A673 (cell line): ENCODE results near the gene PPP4R2. TPM values are rescaled to one million over a fixed set of nuclear protein-coding genes. Genes with fewer than 3 reads are reported as not detected.

ENCODE experiments used
- BruUV-seq: library from RNA; stranded (reverse); fragments of 400-500 nt; replicated peaks from 2 replicates; lab custom pipeline; 2021; lab: Mats Ljungman, UMichigan
- CTCF ChIA-PET: fragments of 300-600 bp; sonication (Branson Sonifier 250); formaldehyde crosslinking; loops from one replicate; lab custom pipeline; 2022; ENCODE audit warnings: antibody characterized with exemption; lab: Charles Lee
- POLR2A ChIA-PET: fragments of 300-600 bp; sonication (Branson Sonifier 250); formaldehyde crosslinking; loops from one replicate; lab custom pipeline; 2022; ENCODE audit warnings: antibody characterized with exemption; ENCODE audit not compliant: low non-redundant PET; lab: Charles Lee
- DNase-seq: peaks from one replicate; pipeline ENCODE4 v3.0.0-alpha.2; 2015; ENCODE audit warnings: low spot score
- H3K27ac ChIP-seq: fragments of 200-600 bp; sonication (generic); 2 replicates; pipeline ENCODE4 v1.5.1; 2016; ENCODE audit warnings: mixed run types, low read depth, mild to moderate bottlenecking, mixed read lengths, antibody characterized with exemption, low read length; ENCODE audit not compliant: poor library complexity, severe bottlenecking
- H3K27me3 ChIP-seq: fragments of 200-600 bp; sonication (generic); replicated peaks from 2 replicates; pipeline ENCODE4 v1.6.1; 2017; ENCODE audit warnings: mixed run types, low read depth, mild to moderate bottlenecking, mixed read lengths, antibody characterized with exemption, low read length; ENCODE audit not compliant: insufficient read depth, poor library complexity
- H3K36me3 ChIP-seq: fragments of 200-600 bp; sonication (generic); 2 replicates; pipeline ENCODE4 v1.6.1; 2016; ENCODE audit warnings: mixed run types, mild to moderate bottlenecking, mixed read lengths, antibody characterized with exemption, low read length; ENCODE audit not compliant: insufficient read depth, poor library complexity, severe bottlenecking
- H3K4me1 ChIP-seq: fragments of 200-600 bp; sonication (generic); 2 replicates; pipeline ENCODE4 v1.6.1; 2017; ENCODE audit warnings: mixed run types, mild to moderate bottlenecking, mixed read lengths, antibody characterized with exemption, low read length; ENCODE audit not compliant: insufficient read depth, poor library complexity, severe bottlenecking
- H3K4me3 ChIP-seq: fragments of 200-600 bp; sonication (generic); 2 replicates; pipeline ENCODE4 v1.5.1; 2016; ENCODE audit warnings: low read depth, mixed run types, mild to moderate bottlenecking, mixed read lengths, low read length; ENCODE audit not compliant: poor library complexity, severe bottlenecking
- H3K9me3 ChIP-seq: fragments of 200-600 bp; sonication (generic); 2 replicates; pipeline ENCODE4 v1.6.1; 2016; ENCODE audit warnings: mixed run types, low read depth, mild to moderate bottlenecking, mixed read lengths, antibody characterized with exemption, low read length; ENCODE audit not compliant: poor library complexity, severe bottlenecking
- EZH2 ChIP-seq: fragments of 200-600 bp; sonication (generic); IDR thresholded peaks from 2 replicates; pipeline ENCODE4 v1.6.1; 2017; ENCODE audit warnings: borderline replicate concordance, low read depth, mild to moderate bottlenecking, mixed read lengths, antibody characterized with exemption, low read length; ENCODE audit not compliant: poor library complexity, severe bottlenecking
- intact Hi-C: fragments of 100-400 bp; cut with micrococcal nuclease; formaldehyde crosslinking; loops from one replicate; pipeline ENCODE4 v1.10.0; 2022; ENCODE audit not compliant: unreplicated experiment
- total RNA-seq: library from RNA; stranded (reverse); gene quantifications from 2 replicates; pipeline ENCODE4 v1.2.3, GENCODE V29; 2021
- TF ChIP-seq, protein P1 (sequence below): fragments of 300-800, 200-600 bp; sonication (generic); conservative IDR thresholded peaks from 2 replicates; pipeline ENCODE4 v1.5.1; 2017; ENCODE audit warnings: low read depth, mild to moderate bottlenecking, antibody characterized with exemption, low read length, moderate library complexity, mixed read lengths

Gene PPP4R2
- total RNA-seq, 1 experiment from 2014 or later, result 41.4 TPM

DNA sequence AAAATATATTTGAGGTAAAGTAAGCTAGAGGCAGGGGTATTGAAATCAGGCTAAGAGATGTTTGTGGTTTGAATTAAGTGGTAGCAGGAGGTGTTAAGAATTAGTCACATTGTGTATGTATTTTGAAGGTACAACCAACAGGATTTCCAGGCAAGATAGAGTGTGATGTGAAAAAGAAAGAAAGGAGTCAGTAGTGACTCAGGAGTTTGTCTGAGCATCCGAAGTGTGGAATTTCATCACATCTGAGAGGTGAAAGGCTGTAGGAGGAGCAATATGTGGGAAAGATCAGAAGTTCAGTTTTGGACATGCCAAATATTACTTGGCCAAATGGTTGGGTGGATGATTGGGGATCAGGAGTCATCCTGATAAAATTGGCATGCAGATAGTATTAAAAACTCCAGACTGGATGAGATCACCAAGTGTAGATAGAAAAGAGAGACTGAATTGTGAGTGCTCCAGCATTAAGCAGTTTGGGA, 32.7 kb downstream of the PPP4R2 start:
- TF ChIP-seq, protein P1, sequence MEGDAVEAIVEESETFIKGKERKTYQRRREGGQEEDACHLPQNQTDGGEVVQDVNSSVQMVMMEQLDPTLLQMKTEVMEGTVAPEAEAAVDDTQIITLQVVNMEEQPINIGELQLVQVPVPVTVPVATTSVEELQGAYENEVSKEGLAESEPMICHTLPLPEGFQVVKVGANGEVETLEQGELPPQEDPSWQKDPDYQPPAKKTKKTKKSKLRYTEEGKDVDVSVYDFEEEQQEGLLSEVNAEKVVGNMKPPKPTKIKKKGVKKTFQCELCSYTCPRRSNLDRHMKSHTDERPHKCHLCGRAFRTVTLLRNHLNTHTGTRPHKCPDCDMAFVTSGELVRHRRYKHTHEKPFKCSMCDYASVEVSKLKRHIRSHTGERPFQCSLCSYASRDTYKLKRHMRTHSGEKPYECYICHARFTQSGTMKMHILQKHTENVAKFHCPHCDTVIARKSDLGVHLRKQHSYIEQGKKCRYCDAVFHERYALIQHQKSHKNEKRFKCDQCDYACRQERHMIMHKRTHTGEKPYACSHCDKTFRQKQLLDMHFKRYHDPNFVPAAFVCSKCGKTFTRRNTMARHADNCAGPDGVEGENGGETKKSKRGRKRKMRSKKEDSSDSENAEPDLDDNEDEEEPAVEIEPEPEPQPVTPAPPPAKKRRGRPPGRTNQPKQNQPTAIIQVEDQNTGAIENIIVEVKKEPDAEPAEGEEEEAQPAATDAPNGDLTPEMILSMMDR, result no peak
- TF ChIP-seq EZH2, result no peak
- ChIA-PET CTCF (no interaction called here), POLR2A (no interaction called here)
- H3K9me3 ChIP-seq, result no peaks in the 10 kb centered on the region
- intact Hi-C loops, result no loop called here
- H3K36me3 ChIP-seq, result no peaks in the 10 kb centered on the region
- H3K4me3 ChIP-seq, result no peak overlapping the region
- DNase-seq, result no peak
- no TSS peak for BruUV-seq
- no peak overlapping the region for H3K27ac ChIP-seq
- no peaks in the 10 kb centered on the region for H3K4me1 ChIP-seq
- no peaks in the 10 kb centered on the region for H3K27me3 ChIP-seq

- POLR2A ChIA-PET, result no interaction called here
Measured at GRCh38 chr3:73030073-73030597, 33.5 kb downstream of the PPP4R2 start.

GRCh38 chr3:73031573-73032103, 35.0 kb downstream of the PPP4R2 start:
- no peak for TF ChIP-seq EZH2
- TF ChIP-seq, protein P1, result no peak
- no peaks in the 10 kb centered on the region for H3K36me3 ChIP-seq
- no peak for DNase-seq
- ChIA-PET CTCF (no interaction called here), POLR2A (no interaction called here)
- no peak overlapping the region for H3K4me3 ChIP-seq
- no TSS peak for BruUV-seq
- H3K4me1 ChIP-seq, result peaks cover 3% of the 10 kb centered on the region
- H3K27me3 ChIP-seq, result no peaks in the 10 kb centered on the region
- intact Hi-C loops, result no loop called here
- H3K9me3 ChIP-seq, result no peaks in the 10 kb centered on the region
- no peak overlapping the region for H3K27ac ChIP-seq

More at GRCh38 chr3:73030073-73030597, 33.5 kb downstream of the PPP4R2 start:
- intact Hi-C loops, result no loop called here
- no peak overlapping the region for H3K27ac ChIP-seq
- CTCF ChIA-PET, result no interaction called here
- no peaks in the 10 kb centered on the region for H3K27me3 ChIP-seq
- no peaks in the 10 kb centered on the region for H3K9me3 ChIP-seq
- no peak overlapping the region for H3K4me3 ChIP-seq
- DNase-seq, result no peak
- no peaks in the 10 kb centered on the region for H3K36me3 ChIP-seq
- TF ChIP-seq, protein P1, result no peak
- TF ChIP-seq EZH2, result no peak
- no TSS peak for BruUV-seq
- H3K4me1 ChIP-seq, result no peaks in the 10 kb centered on the region
